B cell (primary cell): ENCODE measurements around the gene SIPA1L3. TPM values are rescaled to one million over a fixed set of nuclear protein-coding genes. Genes with fewer than 3 reads are reported as not detected.

Experiments
- ATAC-seq: fragments of 200-7000 bp; cut with Tn5 transposase; one replicate; pipeline ENCODE4 v1.10.0; 2021; ENCODE audit warnings: low read depth, mild to moderate bottlenecking, moderate number of reproducible peaks, moderate library complexity
- CTCF ChIA-PET: fragments of 350-600 bp; sonication (Branson Sonifier 250); formaldehyde crosslinking; loops from one replicate; lab custom pipeline; 2021; ENCODE audit warnings: antibody characterized with exemption, inconsistent platforms; lab: Charles Lee
- POLR2A ChIA-PET: fragments of 350-600 bp; sonication (Branson Sonifier 250); formaldehyde crosslinking; loops from one replicate; lab custom pipeline; 2021; ENCODE audit warnings: antibody characterized with exemption; lab: Charles Lee
- DNase-seq: peaks from one replicate; pipeline ENCODE4 v3.0.0; 2013
- H2AFZ ChIP-seq: 2 replicates; pipeline ENCODE4 v1.6.1; 2012; ENCODE audit warnings: mild to moderate bottlenecking, low read depth, low read length; ENCODE audit not compliant: insufficient read depth, poor library complexity, severe bottlenecking
- H3K27ac ChIP-seq, 2 donors: 1 replicate in 1 of 2; 2 replicates in 1 of 2; pipeline ENCODE4 v1.5.1; 2012 to 2013; ENCODE audit warnings: low read length in 2 of 2, mild to moderate bottlenecking in 2 of 2, moderate library complexity in 1 of 2
- H3K27me3 ChIP-seq, 4 experiments: fragments of 200-600 bp in 1 of 4; sonication (generic) in 1 of 4; replicated peaks in 1 of 4; 1 replicate in 2 of 4; 2 replicates in 2 of 4; pipeline versions ENCODE4 v1.6.1 to v1.7.0; 2013 to 2016; ENCODE audit warnings: low read length in 3 of 4, mild to moderate bottlenecking in 2 of 4, mixed read lengths in 1 of 4, moderate library complexity in 1 of 4; ENCODE audit not compliant: insufficient read depth in 4 of 4, control insufficient read depth in 3 of 4; ENCODE audit errors: control extremely low read depth in 1 of 4
- H3K36me3 ChIP-seq, 2 experiments: replicated peaks in 1 of 2; 1 replicate in 1 of 2; 2 replicates in 1 of 2; pipeline versions ENCODE4 v1.6.1 to v1.7.1; 2013; ENCODE audit warnings: low read length in 1 of 2; ENCODE audit not compliant: insufficient read depth in 2 of 2, control insufficient read depth in 1 of 2; ENCODE audit errors: control extremely low read depth in 1 of 2, extremely low read depth in 1 of 2
- H3K4me1 ChIP-seq, 2 donors: fragments of 200-600 bp in 1 of 2; sonication (generic) in 1 of 2; 1 replicate in 1 of 2; 2 replicates in 1 of 2; pipeline versions ENCODE4 v1.5.1 to v1.6.1; 2013 to 2017; ENCODE audit warnings: low read length in 2 of 2; ENCODE audit not compliant: control insufficient read depth in 2 of 2, insufficient read depth in 2 of 2
- H3K4me2 ChIP-seq: replicated peaks from 2 replicates; pipeline ENCODE3; 2012; ENCODE audit warnings: mild to moderate bottlenecking, low read depth, low read length; ENCODE audit not compliant: poor library complexity, severe bottlenecking
- H3K4me3 ChIP-seq, 5 experiments: fragments of 200-600 bp in 1 of 5; sonication (generic) in 1 of 5; 1 replicate in 3 of 5; 2 replicates in 2 of 5; pipeline versions ENCODE4 v1.5.1 to v1.7.0; 2011 to 2016; ENCODE audit warnings: low read length in 4 of 5, mild to moderate bottlenecking in 4 of 5, low read depth in 2 of 5, control low read depth in 1 of 5, moderate library complexity in 1 of 5; ENCODE audit not compliant: insufficient read depth in 1 of 5; ENCODE audit errors: control extremely low read depth in 1 of 5, extremely low read depth in 1 of 5
- H3K79me2 ChIP-seq: fragments of 200-600 bp; sonication (generic); one replicate; pipeline ENCODE4 v1.6.0; 2016; ENCODE audit warnings: low read length; ENCODE audit not compliant: control insufficient read depth, insufficient read depth
- H3K9ac ChIP-seq: fragments of 200-600 bp; sonication (generic); 2 replicates; pipeline ENCODE4 v1.6.1; 2017; ENCODE audit warnings: mild to moderate bottlenecking, low read length, moderate library complexity
- H3K9me3 ChIP-seq, 3 donors: one replicate each; pipeline versions ENCODE4 v1.6.1 to v1.7.1; 2013; ENCODE audit warnings: low read length in 2 of 3; ENCODE audit not compliant: control insufficient read depth in 2 of 3, insufficient read depth in 1 of 3; ENCODE audit errors: control extremely low read depth in 1 of 3
- H4K20me1 ChIP-seq: 2 replicates; pipeline ENCODE4 v1.6.0; 2012; ENCODE audit warnings: mild to moderate bottlenecking, low read length; ENCODE audit not compliant: insufficient read depth, control insufficient read depth, poor library complexity, severe bottlenecking
- H3K27ac Mint-ChIP-seq: one replicate; pipeline ENCODE4 v1.8.0; 2021; ENCODE audit warnings: mixed read lengths
- H3K27me3 Mint-ChIP-seq: one replicate; pipeline ENCODE4 v1.8.0; 2021; ENCODE audit warnings: mixed read lengths
- H3K4me1 Mint-ChIP-seq: one replicate; pipeline ENCODE4 v1.8.0; 2021; ENCODE audit warnings: mixed read lengths
- H3K4me3 Mint-ChIP-seq: one replicate; pipeline ENCODE4 v1.8.0; 2021; ENCODE audit warnings: mixed read lengths
- H3K9me3 Mint-ChIP-seq: one replicate; pipeline ENCODE4 v1.8.0; 2022; ENCODE audit warnings: mixed read lengths; ENCODE audit not compliant: insufficient read depth
- CTCF ChIP-seq: fragments of 200-600 bp; IDR thresholded peaks from one replicate; pipeline ENCODE4 v1.8.0; 2022; ENCODE audit warnings: antibody characterized with exemption, mild to moderate bottlenecking
- EZH2 ChIP-seq: IDR thresholded peaks from 2 replicates; pipeline ENCODE4 v1.6.1; 2012; ENCODE audit warnings: borderline replicate concordance, low read depth, mild to moderate bottlenecking, moderate library complexity, low read length; ENCODE audit not compliant: insufficient read depth, poor library complexity, severe bottlenecking
- WGBS: methylation state at CpG from one replicate; pipeline ENCODE4 v1.1.5; 2013; ENCODE audit warnings: missing lambda C conversion rate; ENCODE audit not compliant: insufficient coverage; 5-methylcytosine and 5-hydroxymethylcytosine counted together
- intact Hi-C: fragments of 100-400 bp; cut with micrococcal nuclease; formaldehyde crosslinking; loops from one replicate; pipeline ENCODE4 v1.10.0; 2022
- polyA plus RNA-seq: library from polyadenylated mRNA; depleted of rRNA; stranded (reverse); fragments of >200 nt; gene quantifications from 2 replicates; pipeline ENCODE4 v1.2.3, GENCODE V29; 2012
- total RNA-seq, 2 donors: library from RNA; stranded (reverse); fragments of 120-200 nt in 1 of 2; gene quantifications; 1 replicate in 1 of 2; 2 replicates in 1 of 2; pipeline versions ENCODE4 v1.2.3 to v1.2.4, GENCODE V29; 2013 to 2022

SIPA1L3 gene
- total and polyA plus RNA-seq, 2 donors (not counting 1 experiment from before 2014, with no cell fraction given) = 48.3 to 295 TPM

DNA sequence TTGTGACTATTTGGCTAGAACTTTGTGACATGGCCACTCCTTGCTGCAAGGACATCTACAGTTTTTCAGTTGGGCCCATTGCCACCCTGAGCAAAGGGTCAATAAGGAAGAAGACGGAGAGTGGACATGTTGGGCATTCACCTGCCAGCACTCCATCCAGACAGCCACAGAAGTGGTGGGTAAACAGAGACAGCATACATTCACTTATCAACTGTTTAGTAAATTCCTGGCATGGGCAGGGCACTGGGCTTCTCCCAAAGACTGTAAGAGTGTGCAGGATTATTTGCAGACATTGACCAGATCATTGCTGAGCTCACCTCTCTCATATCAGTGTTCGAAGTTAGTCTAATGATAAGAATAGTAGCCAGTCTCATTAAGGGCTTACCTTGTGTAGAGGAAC is 29.2 kb downstream of the SIPA1L3 start:
- Mint-ChIP-seq H3K9me3 (no peaks in the 10 kb centered on the region), H3K27ac (peak overlapping the region; percentile 62), H3K4me1 (peaks cover 79% of the 10 kb centered on the region), H3K27me3 (no peaks in the 10 kb centered on the region), H3K4me3 (no peak overlapping the region)
- H3K27me3 ChIP-seq = no peaks in the 10 kb centered on the region
- ATAC-seq (no peak), DNase-seq (no peak)
- TF ChIP-seq CTCF = no peak
- H4K20me1 ChIP-seq = peaks cover 19% of the 10 kb centered on the region
- peaks cover 100% of the 10 kb centered on the region for H3K79me2 ChIP-seq
- H3K4me3 ChIP-seq = no peak overlapping the region
- WGBS = 100% methylated on average over 1 of the region's 2 CpGs
- peaks cover 62 to 77% of the 10 kb centered on the region in 2 donors for H3K4me1 ChIP-seq
- no peak overlapping the region for H2AFZ ChIP-seq
- H3K36me3 ChIP-seq = peaks cover 7 to 43% of the 10 kb centered on the region in 2 experiments
- peak overlapping the region in 1 of 2 donors; percentile 55 for H3K27ac ChIP-seq
- peak overlapping the region; percentile 26 for H3K4me2 ChIP-seq
- peaks cover 2 to 9% (median 7%) of the 10 kb centered on the region in 3 donors for H3K9me3 ChIP-seq
- intact Hi-C loops = no loop called here
- no peak overlapping the region for H3K9ac ChIP-seq
- ChIA-PET CTCF (no interaction called here), POLR2A (no interaction called here)

- intact Hi-C loops = no loop called here
- H2AFZ ChIP-seq = no peak overlapping the region
- ATAC-seq (no peak), DNase-seq (no peak)
- no peaks in the 10 kb centered on the region for H3K9me3 Mint-ChIP-seq
- no peak overlapping the region for H3K4me3 Mint-ChIP-seq
- H3K27ac ChIP-seq = peak overlapping the region in 1 of 2 donors; percentile 55
- H4K20me1 ChIP-seq = peaks cover 24% of the 10 kb centered on the region
- ChIA-PET CTCF (no interaction called here), POLR2A (no interaction called here)
- peaks cover 2 to 9% (median 7%) of the 10 kb centered on the region in 3 donors for H3K9me3 ChIP-seq
- H3K36me3 ChIP-seq = peaks cover 10 to 49% of the 10 kb centered on the region in 2 experiments
- H3K4me3 ChIP-seq = no peak overlapping the region
- H3K9ac ChIP-seq = no peak overlapping the region
- peaks cover 82% of the 10 kb centered on the region for H3K4me1 Mint-ChIP-seq
- no peaks in the 10 kb centered on the region for H3K27me3 Mint-ChIP-seq
- peak overlapping the region; percentile 20 for H3K27ac Mint-ChIP-seq
- no peak for TF ChIP-seq CTCF
- no peak for TF ChIP-seq EZH2
- H3K27me3 ChIP-seq = no peaks in the 10 kb centered on the region
- H3K4me1 ChIP-seq = peaks cover 55 to 70% of the 10 kb centered on the region in 2 donors
- H3K79me2 ChIP-seq = peaks cover 100% of the 10 kb centered on the region
- WGBS = 92% methylated on average over 1 of the region's 2 CpGs
- peak overlapping the region; percentile 26 for H3K4me2 ChIP-seq
These were observed 29.9 kb downstream of the SIPA1L3 start for GRCh38 chr19:37936886-37937285.
